Measurements from ENCODE around the gene COX20.

COX20 gene

GRCh38 chr1:244796719-244797406, 38.6 kb upstream of the COX20 start:
- TF ChIP-seq ZFX (IDR thresholded peaks at IDR 0.05) (no peak), CTCF (conservative IDR thresholded peaks at IDR 0.05) (peak; percentile 90)

GRCh38 chr1:244800821-244801220, 34.6 kb upstream of the COX20 start:
- no peak overlapping the region for H3K27ac ChIP-seq
- TF ChIP-seq ZFX (IDR thresholded peaks at IDR 0.05), result no peak
- TF ChIP-seq CTCF (conservative IDR thresholded peaks at IDR 0.05), result no peak

More at GRCh38 chr1:244796719-244797406, 38.6 kb upstream of the COX20 start:
- H3K27ac ChIP-seq, result no peak overlapping the region

GRCh38 chr1:244801246-244801645, 34.2 kb upstream of the COX20 start:
- TF ChIP-seq ZFX (IDR thresholded peaks at IDR 0.05) (no peak), CTCF (conservative IDR thresholded peaks at IDR 0.05) (peak; percentile 83)
- no peak overlapping the region for H3K27ac ChIP-seq

GRCh38 chr1:244802041-244802440, 33.4 kb upstream of the COX20 start:
- no peak for TF ChIP-seq CTCF (conservative IDR thresholded peaks at IDR 0.05)
- TF ChIP-seq ZFX (IDR thresholded peaks at IDR 0.05), result no peak

GRCh38 chr1:244802556-244803239, 32.8 kb upstream of the COX20 start:
- H3K27ac ChIP-seq, result no peak overlapping the region
- TF ChIP-seq ZFX (IDR thresholded peaks at IDR 0.05) (no peak), CTCF (conservative IDR thresholded peaks at IDR 0.05) (no peak)

More at GRCh38 chr1:244802041-244802440, 33.4 kb upstream of the COX20 start:
- H3K27ac ChIP-seq, result no peak overlapping the region

- H3K27ac ChIP-seq, result no peak overlapping the region
- TF ChIP-seq ZFX (IDR thresholded peaks at IDR 0.05) (no peak), CTCF (conservative IDR thresholded peaks at IDR 0.05) (no peak)
Measured at GRCh38 chr1:244804841-244805240, 30.6 kb upstream of the COX20 start.

- H3K27ac ChIP-seq, result no peak overlapping the region
- TF ChIP-seq ZFX (IDR thresholded peaks at IDR 0.05) (no peak), CTCF (conservative IDR thresholded peaks at IDR 0.05) (no peak)
Measured at GRCh38 chr1:244807138-244807537, 28.3 kb upstream of the COX20 start.
